Nephron (organoid): ENCODE results near the gene DPP6.

Experiments used
- H3K27ac Mint-ChIP-seq, 3 experiments: 2 replicates each; pipeline ENCODE4 v1.8.0; 2020; ENCODE audit warnings: mixed read lengths in 3 of 3, mild to moderate bottlenecking in 2 of 3, moderate library complexity in 1 of 3
- H3K27me3 Mint-ChIP-seq: 2 replicates; pipeline ENCODE4 v1.8.0; 2021; ENCODE audit warnings: low read depth, mild to moderate bottlenecking, moderate library complexity, mixed read lengths
- H3K36me3 Mint-ChIP-seq: 2 replicates; pipeline ENCODE4 v1.8.0; 2020; ENCODE audit warnings: low read depth, mixed read lengths
- H3K4me1 Mint-ChIP-seq: 2 replicates; pipeline ENCODE4 v1.8.0; 2020; ENCODE audit warnings: mixed read lengths
- H3K4me3 Mint-ChIP-seq, 3 experiments: 2 replicates each; pipeline ENCODE4 v1.8.0; 2020; ENCODE audit warnings: mild to moderate bottlenecking in 3 of 3, mixed read lengths in 3 of 3, moderate library complexity in 2 of 3
- H3K9me3 Mint-ChIP-seq: 2 replicates; pipeline ENCODE4 v1.8.0; 2020; ENCODE audit warnings: mixed read lengths
- CTCF ChIP-seq, 3 experiments: fragments of 200-600 bp; sonication (generic); IDR thresholded peaks; one replicate each; pipeline ENCODE4 v1.5.0; 2021; ENCODE audit warnings: antibody characterized with exemption in 3 of 3; ENCODE audit not compliant: unreplicated experiment in 3 of 3

Gene DPP6

GRCh38 chr7:154757756-154758155 is 705.6 kb downstream of the DPP6 start:
- Mint-ChIP-seq H3K36me3 (no peaks in the 10 kb centered on the region), H3K9me3 (no peaks in the 10 kb centered on the region), H3K4me3 (no peak overlapping the region), H3K27ac (no peak overlapping the region), H3K27me3 (peaks cover 8% of the 10 kb centered on the region), H3K4me1 (no peaks in the 10 kb centered on the region)
- TF ChIP-seq CTCF (IDR thresholded peaks at IDR 0.05; ENCODE audit: unreplicated experiment in 3 of 3), result no peak

DNA sequence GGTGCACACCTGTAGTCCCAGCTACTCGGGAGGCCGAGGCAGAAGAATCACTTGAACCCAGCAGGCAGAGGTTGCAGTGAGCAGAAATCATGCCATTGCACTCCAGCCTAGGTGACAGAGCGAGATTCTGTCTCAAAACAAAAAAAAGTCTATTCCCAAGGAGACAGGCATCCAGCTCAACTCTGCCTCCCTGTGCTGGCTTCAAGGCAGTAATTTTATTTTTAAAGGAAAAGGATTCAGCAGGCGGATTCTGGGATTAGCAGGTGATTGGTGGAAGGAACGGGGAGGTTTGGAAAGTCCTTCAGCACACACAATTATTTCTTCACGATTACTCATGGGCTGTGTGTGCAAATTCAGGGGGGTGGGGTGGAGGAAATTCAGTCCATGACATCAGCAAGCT is 707.8 kb downstream of the DPP6 start:
- no peaks in the 10 kb centered on the region for H3K4me1 Mint-ChIP-seq
- no peaks in the 10 kb centered on the region for H3K36me3 Mint-ChIP-seq
- peaks cover 17% of the 10 kb centered on the region for H3K27me3 Mint-ChIP-seq
- no peak overlapping the region for H3K27ac Mint-ChIP-seq
- no peaks in the 10 kb centered on the region for H3K9me3 Mint-ChIP-seq
- no peak overlapping the region for H3K4me3 Mint-ChIP-seq
- no peak for TF ChIP-seq CTCF (IDR thresholded peaks at IDR 0.05; ENCODE audit: unreplicated experiment in 3 of 3)

GRCh38 chr7:154765118-154765517 is 712.9 kb downstream of the DPP6 start:
- H3K36me3 Mint-ChIP-seq, result peaks cover 3% of the 10 kb centered on the region
- H3K27me3 Mint-ChIP-seq, result peaks cover 21% of the 10 kb centered on the region
- H3K4me1 Mint-ChIP-seq, result no peaks in the 10 kb centered on the region
- TF ChIP-seq CTCF (IDR thresholded peaks at IDR 0.05; ENCODE audit: unreplicated experiment in 3 of 3), result no peak
- H3K4me3 Mint-ChIP-seq, result no peak overlapping the region
- no peak overlapping the region for H3K27ac Mint-ChIP-seq
- H3K9me3 Mint-ChIP-seq, result no peaks in the 10 kb centered on the region

GRCh38 chr7:154767142-154767541 is 714.9 kb downstream of the DPP6 start:
- Mint-ChIP-seq H3K27ac (peak overlapping the region in 2 of 3 experiments; percentile 15 to 41), H3K9me3 (no peaks in the 10 kb centered on the region), H3K27me3 (peaks cover 21% of the 10 kb centered on the region), H3K4me1 (no peaks in the 10 kb centered on the region), H3K36me3 (peaks cover 5% of the 10 kb centered on the region), H3K4me3 (no peak overlapping the region)
- no peak for TF ChIP-seq CTCF (IDR thresholded peaks at IDR 0.05; ENCODE audit: unreplicated experiment in 3 of 3)

GRCh38 chr7:154767821-154768415 is 715.7 kb downstream of the DPP6 start:
- no peak for TF ChIP-seq CTCF (IDR thresholded peaks at IDR 0.05; ENCODE audit: unreplicated experiment in 3 of 3)
- H3K9me3 Mint-ChIP-seq, result no peaks in the 10 kb centered on the region
- H3K27me3 Mint-ChIP-seq, result peaks cover 17% of the 10 kb centered on the region
- H3K36me3 Mint-ChIP-seq, result peaks cover 5% of the 10 kb centered on the region
- no peaks in the 10 kb centered on the region for H3K4me1 Mint-ChIP-seq
- no peak overlapping the region for H3K27ac Mint-ChIP-seq
- H3K4me3 Mint-ChIP-seq, result no peak overlapping the region

DNA sequence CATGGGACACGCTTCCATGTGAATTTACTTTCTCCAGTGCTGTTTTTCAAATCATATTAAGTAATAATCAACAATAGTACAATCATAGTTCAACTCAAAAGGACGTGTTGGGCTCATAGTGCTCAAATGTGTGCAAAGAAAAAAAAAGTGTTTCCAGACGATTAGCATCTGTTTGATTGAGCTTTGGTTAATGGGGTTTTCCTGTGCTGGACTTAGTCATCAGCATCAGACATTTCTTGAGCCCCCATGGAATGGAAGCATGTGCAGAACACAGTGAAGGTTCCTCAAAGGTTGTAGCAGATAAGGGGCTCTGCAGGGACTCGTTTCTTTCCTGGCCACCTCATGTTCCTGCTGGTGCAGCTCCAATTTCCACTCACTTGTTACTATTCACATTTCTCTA is 716.8 kb downstream of the DPP6 start:
- Mint-ChIP-seq H3K36me3 (peaks cover 5% of the 10 kb centered on the region), H3K4me3 (no peak overlapping the region), H3K9me3 (no peaks in the 10 kb centered on the region), H3K4me1 (no peaks in the 10 kb centered on the region), H3K27me3 (peaks cover 14% of the 10 kb centered on the region), H3K27ac (no peak overlapping the region)
- TF ChIP-seq CTCF (IDR thresholded peaks at IDR 0.05; ENCODE audit: unreplicated experiment in 3 of 3), result no peak
